H1 (cell line): ENCODE measurements around the gene ZFAND3. TPM values are rescaled to one million over a fixed set of nuclear protein-coding genes. Genes with fewer than 3 reads are reported as not detected.

Experiments used
- BRCA1 ChIP-seq: IDR thresholded peaks from 2 replicates; pipeline ENCODE4 v1.6.1; 2012; ENCODE audit warnings: low read depth, low read length, improper control_type of control experiment
- GTF2F1 ChIP-seq: IDR thresholded peaks from 2 replicates; pipeline ENCODE4 v1.6.1; 2012; ENCODE audit warnings: low read depth, low read length, improper control_type of control experiment, borderline replicate concordance
- KDM5A ChIP-seq: fragments of 200-600 bp; IDR thresholded peaks from 2 replicates; pipeline ENCODE4 v1.7.1; 2012; ENCODE audit warnings: mild to moderate bottlenecking, low read length, inconsistent platforms, mixed read lengths
- PHF8 ChIP-seq: fragments of 200-600 bp; sonication (generic); conservative IDR thresholded peaks from 2 replicates; pipeline ENCODE4 v1.7.1; 2012; ENCODE audit warnings: low read depth, mild to moderate bottlenecking, inconsistent platforms, low read length, moderate library complexity
- SUZ12 ChIP-seq: fragments of 200-600 bp; sonication (generic); IDR thresholded peaks from 2 replicates; pipeline ENCODE4 v1.6.1; 2012; ENCODE audit warnings: mild to moderate bottlenecking, inconsistent platforms, low read length, moderate library complexity, mixed read lengths
- TBP ChIP-seq: IDR thresholded peaks from 2 replicates; pipeline ENCODE4 v1.6.1; 2011; ENCODE audit warnings: low read depth, low read length, improper control_type of control experiment
- ZNF274 ChIP-seq: IDR thresholded peaks from 2 replicates; pipeline ENCODE4 v1.7.0; 2012; ENCODE audit warnings: low read length, borderline replicate concordance; ENCODE audit errors: extremely low read depth
- polyA plus RNA-seq, 7 experiments: library from polyadenylated mRNA; depleted of rRNA in 3 of 7; stranded (reverse) in 5 of 7; unstranded in 2 of 7; fragments of >200 nt in 5 of 7; fragments of 200-250 nt in 2 of 7; gene quantifications; 1 replicate in 5 of 7; 2 replicates in 1 of 7; 4 replicates in 1 of 7; pipeline versions ENCODE4 v1.2.1 to v1.2.3, GENCODE V29; 2011 to 2013; ENCODE audit warnings: missing spikeins in 2 of 7, mixed read lengths in 2 of 7
- total RNA-seq: library from RNA; stranded (reverse); fragmentation: NEBNext Ultra II Directional; extraction: Animal tissue kit (Norgen Biotek cat#: 25700); gene quantifications from 2 replicates; pipeline ENCODE4 v1.2.1, GENCODE V29; 2021

The ZFAND3 gene
- total and polyA plus RNA-seq, 2 of the 8 experiments (the other 6 are each of a cell fraction or from before 2014, with no cell fraction given), result 13.0 to 51.3 TPM

GRCh38 chr6:38079107-38079506 is 259.6 kb downstream of the ZFAND3 start (continued):
- TF ChIP-seq SUZ12, result no peak
- TF ChIP-seq PHF8, result no peak
- TF ChIP-seq GTF2F1, result no peak
- TF ChIP-seq TBP, result no peak
- no peak for TF ChIP-seq ZNF274
- TF ChIP-seq KDM5A, result no peak
- TF ChIP-seq BRCA1, result no peak
- TF ChIP-seq, all 59 proteins: peak for 0
